HCT116 (cell line): ENCODE measurements around the gene ATXN2. TPM values are rescaled to one million over a fixed set of nuclear protein-coding genes. Genes with fewer than 3 reads are reported as not detected.

Experiments used
- ATAC-seq: fragments of 200-7000 bp; cut with Tn5 transposase; 2 replicates; pipeline ENCODE4 v1.9.1; 2020; ENCODE audit warnings: mild to moderate bottlenecking, moderate library complexity
- BruUV-seq: library from RNA; stranded (reverse); fragments of 400-500 nt; replicated peaks from 2 replicates; lab custom pipeline; 2021; lab: Mats Ljungman, UMichigan
- CTCF ChIA-PET: fragments of 300-600 bp; sonication (Branson Sonifier 250); formaldehyde crosslinking; loops from one replicate; lab custom pipeline; 2021; ENCODE audit warnings: antibody characterized with exemption; lab: Charles Lee
- POLR2A ChIA-PET: fragments of 300-600, 350-600 bp; sonication (Branson Sonifier 250); formaldehyde crosslinking; loops from one replicate; lab custom pipeline; 2021; ENCODE audit warnings: antibody characterized with exemption; lab: Charles Lee
- RAD21 ChIA-PET, 2 experiments: fragments of 300-600 bp; sonication (Branson Sonifier 250); formaldehyde crosslinking; loops; one replicate each; lab custom pipeline; 2023; ENCODE audit warnings: low total read pairs in 2 of 2; ENCODE audit not compliant: uncharacterized antibody in 2 of 2, unreplicated experiment in 2 of 2, low non-redundant PET in 1 of 2; lab: Charles Lee
- DNase-seq: peaks from one replicate; pipeline ENCODE4 v3.0.0-alpha.2; 2010; ENCODE audit warnings: low read depth, low spot score
- H2AFZ ChIP-seq: fragments of 200-600 bp; shearing (Covaris generic), sonication (generic); 2 replicates; pipeline ENCODE4 v1.6.1; 2017; ENCODE audit warnings: low read depth, mixed run types, mixed read lengths, antibody characterized with exemption, low read length; ENCODE audit not compliant: poor library complexity, severe bottlenecking
- H3K27ac ChIP-seq: 2 replicates; pipeline ENCODE4 v1.5.1; 2012; ENCODE audit warnings: low read depth, low read length
- H3K27me3 ChIP-seq: fragments of 200-600 bp; sonication (generic); 2 replicates; pipeline ENCODE4 v1.6.1; 2016; ENCODE audit warnings: mixed run types, low read length, mixed read lengths; ENCODE audit not compliant: insufficient read depth
- H3K36me3 ChIP-seq, 2 experiments: fragments of 200-500 bp in 1 of 2; fragments of 200-600 bp in 1 of 2; sonication (Bioruptor generic) in 1 of 2; sonication (generic) in 1 of 2; 2 replicates each; pipeline versions ENCODE4 v1.5.1 to v1.6.1; 2014 to 2016; ENCODE audit warnings: low read length in 2 of 2, inconsistent platforms in 1 of 2, mixed read lengths in 1 of 2, mixed run types in 1 of 2; ENCODE audit not compliant: insufficient read depth in 2 of 2, control insufficient read depth in 1 of 2
- H3K4me1 ChIP-seq, 2 experiments: fragments of 200-600 bp in 1 of 2; sonication (generic) in 1 of 2; 2 replicates each; pipeline versions ENCODE4 v1.5.1 to v1.6.1; 2012 to 2017; ENCODE audit warnings: low read length in 2 of 2, inconsistent platforms in 1 of 2, mild to moderate bottlenecking in 1 of 2, mixed read lengths in 1 of 2, mixed run types in 1 of 2, moderate library complexity in 1 of 2; ENCODE audit not compliant: insufficient read depth in 2 of 2, control insufficient read depth in 1 of 2
- H3K4me2 ChIP-seq: fragments of 200-600 bp; sonication (generic); 2 replicates; pipeline ENCODE4 v1.6.1; 2017; ENCODE audit warnings: mixed run types, low read length, mixed read lengths
- H3K4me3 ChIP-seq, 2 experiments: fragments of 200-600 bp in 1 of 2; sonication (generic) in 1 of 2; replicated peaks in 1 of 2; 2 replicates each; pipeline ENCODE4 v1.5.1; 2011 to 2016; ENCODE audit warnings: low read length in 2 of 2, control low read depth in 1 of 2, low read depth in 1 of 2, mild to moderate bottlenecking in 1 of 2, mixed read lengths in 1 of 2, mixed run types in 1 of 2
- H3K79me2 ChIP-seq: fragments of 200-600 bp; sonication (generic); 2 replicates; pipeline ENCODE4 v1.6.1; 2017; ENCODE audit warnings: mild to moderate bottlenecking, mixed run types, low read length, moderate library complexity, mixed read lengths; ENCODE audit not compliant: insufficient read depth
- H3K9ac ChIP-seq: fragments of 200-600 bp; sonication (generic); 2 replicates; pipeline ENCODE4 v1.6.1; 2016; ENCODE audit warnings: low read length, mixed read lengths
- H3K9me2 ChIP-seq: fragments of 200-600 bp; sonication (generic), shearing (Covaris generic); 2 replicates; pipeline ENCODE4 v1.6.1; 2017; ENCODE audit warnings: mixed run types, mild to moderate bottlenecking, moderate library complexity; ENCODE audit not compliant: insufficient read depth
- H3K9me3 ChIP-seq, 2 experiments: fragments of 200-500 bp in 1 of 2; fragments of 200-600 bp in 1 of 2; sonication (Bioruptor generic) in 1 of 2; sonication (generic) in 1 of 2; 2 replicates each; pipeline ENCODE4 v1.6.1; 2014 to 2017; ENCODE audit warnings: low read length in 2 of 2, mixed read lengths in 2 of 2, inconsistent platforms in 1 of 2, low read depth in 1 of 2, mild to moderate bottlenecking in 1 of 2, mixed run types in 1 of 2, moderate library complexity in 1 of 2; ENCODE audit not compliant: control insufficient read depth in 1 of 2, insufficient read depth in 1 of 2
- H4K20me1 ChIP-seq: fragments of 200-600 bp; sonication (generic), shearing (Covaris generic); 2 replicates; pipeline ENCODE4 v1.6.1; 2017; ENCODE audit warnings: mixed run types, mild to moderate bottlenecking, moderate library complexity; ENCODE audit not compliant: insufficient read depth
- ATF3 ChIP-seq: IDR thresholded peaks from 2 replicates; pipeline ENCODE4 v1.6.1; 2012
- ELF1 ChIP-seq: IDR thresholded peaks from 2 replicates; pipeline ENCODE4 v1.6.1; 2012; ENCODE audit warnings: low read depth, borderline replicate concordance
- EZH2 ChIP-seq: fragments of 200-600 bp; sonication (generic); IDR thresholded peaks from 2 replicates; pipeline ENCODE4 v1.6.1; 2017; ENCODE audit warnings: antibody characterized with exemption, mixed run types
- EZH2phosphoT487 ChIP-seq: fragments of 200-600 bp; IDR thresholded peaks from 2 replicates; pipeline ENCODE4 v1.6.1; 2018; ENCODE audit warnings: antibody characterized with exemption, borderline replicate concordance
- JUND ChIP-seq: IDR thresholded peaks from 2 replicates; pipeline ENCODE4 v1.6.1; 2012
- POLR2A ChIP-seq: IDR thresholded peaks from 2 replicates; pipeline ENCODE4 v1.7.0; 2011; ENCODE audit warnings: borderline replicate concordance; ENCODE audit not compliant: insufficient read depth, insufficient read length; ENCODE audit errors: extremely low read depth
- RAD21 ChIP-seq: IDR thresholded peaks from 2 replicates; pipeline ENCODE4 v1.6.1; 2012; ENCODE audit warnings: low read depth, mild to moderate bottlenecking
- SIN3A ChIP-seq: IDR thresholded peaks from 2 replicates; pipeline ENCODE4 v1.6.1; 2012; ENCODE audit warnings: low read depth
- SP1 ChIP-seq: IDR thresholded peaks from 2 replicates; pipeline ENCODE4 v1.6.1; 2012; ENCODE audit warnings: low read depth
- SRF ChIP-seq: IDR thresholded peaks from 2 replicates; pipeline ENCODE4 v1.6.1; 2012; ENCODE audit warnings: low read depth
- TCF7L2 ChIP-seq: IDR thresholded peaks from 2 replicates; pipeline ENCODE4 v1.7.0; 2011; ENCODE audit warnings: borderline replicate concordance, inconsistent platforms; ENCODE audit not compliant: insufficient read depth, insufficient read length; ENCODE audit errors: extremely low read depth
- YY1 ChIP-seq: IDR thresholded peaks from 2 replicates; pipeline ENCODE4 v1.6.1; 2011; ENCODE audit warnings: low read length, low read depth, moderate library complexity, mild to moderate bottlenecking; ENCODE audit not compliant: insufficient replicate concordance; ENCODE audit errors: extremely low read depth
- ZBTB33 ChIP-seq: IDR thresholded peaks from 2 replicates; pipeline ENCODE4 v1.6.1; 2011; ENCODE audit warnings: mild to moderate bottlenecking, low read length, moderate library complexity; ENCODE audit not compliant: insufficient replicate concordance; ENCODE audit errors: extremely low read depth
- ZFX ChIP-seq: fragments of 450-650 bp; IDR thresholded peaks from 2 replicates; pipeline ENCODE4 v1.6.1; 2017
- ZNF274 ChIP-seq: fragments of 200-500 bp; sonication (Bioruptor generic); IDR thresholded peaks from 2 replicates; pipeline ENCODE4 v1.6.1; 2014; ENCODE audit warnings: mild to moderate bottlenecking, low read depth, low read length, inconsistent platforms
- intact Hi-C: fragments of 100-400 bp; cut with micrococcal nuclease; formaldehyde crosslinking; loops from 2 replicates; pipeline ENCODE4 v1.10.0; 2022
- total RNA-seq: library from RNA; stranded (reverse); gene quantifications from one replicate; pipeline ENCODE4 v1.2.1, GENCODE V29; 2021; ENCODE audit not compliant: unreplicated experiment

Gene ATXN2
- total RNA-seq, 1 experiment from 2014 or later = 72.7 TPM

- TF ChIP-seq SRF (no peak), EZH2 (no peak), JUND (no peak), POLR2A (no peak), ZFX (no peak), TCF7L2 (no peak), SP1 (no peak), SIN3A (no peak), ZBTB33 (no peak), YY1 (no peak), EZH2phosphoT487 (no peak), ATF3 (no peak), ZNF274 (no peak), ELF1 (no peak), RAD21 (no peak)
- CTCF ChIA-PET = no interaction called here
- Histone ChIP-seq H4K20me1 (peaks cover 12% of the 10 kb centered on the region; the same call in 1 of the 2 replicates), H3K4me1 (peaks cover 21 to 32% of the 10 kb centered on the region in 2 experiments), H3K4me3 (peak overlapping the region; percentile 70 to 97), H3K27ac (peak overlapping the region; percentile 96), H3K4me2 (peak overlapping the region; percentile 94), H3K9me2 (no peaks in the 10 kb centered on the region), H3K79me2 (peaks cover 32% of the 10 kb centered on the region), H3K9ac (peak overlapping the region; percentile 95), H3K27me3 (no peaks in the 10 kb centered on the region), H2AFZ (no peak overlapping the region), H3K36me3 (no peaks in the 10 kb centered on the region), H3K9me3 (no peaks in the 10 kb centered on the region)
- BruUV-seq = no TSS peak
- no peak for ATAC-seq
- RAD21 ChIA-PET = no interaction called here
- intact Hi-C loops = no loop called here
- DNase-seq = no peak
- POLR2A ChIA-PET = no interaction called here
Measured at GRCh38 chr12:111600205-111600642, 1.1 kb upstream of the ATXN2 start.
